GM13977 (cell line): Measurements from ENCODE around the gene CIITA.

Source experiments
- DNase-seq: peaks from one replicate; pipeline ENCODE4 v3.0.0; 2012; ENCODE audit warnings: low spot score
- in situ Hi-C: fragments of 300-500 bp; cut with MboI; formaldehyde crosslinking; loops from one replicate; pipeline ENCODE4 v1.12.0; 2022; ENCODE audit warnings: low sequenced_read_pairs, low pct_unique_long_range_greater_than_20kb, mixed read lengths, inconsistent platforms; ENCODE audit not compliant: unreplicated experiment
- TF ChIP-seq, protein P1 (sequence below): IDR thresholded peaks from 2 replicates; pipeline ENCODE4 v1.5.1; 2012; ENCODE audit warnings: mild to moderate bottlenecking, control low read depth; ENCODE audit not compliant: insufficient read depth; ENCODE audit errors: extremely low read depth, missing control alignments

Gene CIITA

GRCh38 chr16:10862438-10862837 lies 14.6 kb upstream of the CIITA start:
- DNase-seq, result no peak
- in situ Hi-C loops, result loop anchor here (10.0 kb wide), 1 partner anchor 48 kb away; the partner anchor contains the start of gene TVP23A
- TF ChIP-seq, protein P1, sequence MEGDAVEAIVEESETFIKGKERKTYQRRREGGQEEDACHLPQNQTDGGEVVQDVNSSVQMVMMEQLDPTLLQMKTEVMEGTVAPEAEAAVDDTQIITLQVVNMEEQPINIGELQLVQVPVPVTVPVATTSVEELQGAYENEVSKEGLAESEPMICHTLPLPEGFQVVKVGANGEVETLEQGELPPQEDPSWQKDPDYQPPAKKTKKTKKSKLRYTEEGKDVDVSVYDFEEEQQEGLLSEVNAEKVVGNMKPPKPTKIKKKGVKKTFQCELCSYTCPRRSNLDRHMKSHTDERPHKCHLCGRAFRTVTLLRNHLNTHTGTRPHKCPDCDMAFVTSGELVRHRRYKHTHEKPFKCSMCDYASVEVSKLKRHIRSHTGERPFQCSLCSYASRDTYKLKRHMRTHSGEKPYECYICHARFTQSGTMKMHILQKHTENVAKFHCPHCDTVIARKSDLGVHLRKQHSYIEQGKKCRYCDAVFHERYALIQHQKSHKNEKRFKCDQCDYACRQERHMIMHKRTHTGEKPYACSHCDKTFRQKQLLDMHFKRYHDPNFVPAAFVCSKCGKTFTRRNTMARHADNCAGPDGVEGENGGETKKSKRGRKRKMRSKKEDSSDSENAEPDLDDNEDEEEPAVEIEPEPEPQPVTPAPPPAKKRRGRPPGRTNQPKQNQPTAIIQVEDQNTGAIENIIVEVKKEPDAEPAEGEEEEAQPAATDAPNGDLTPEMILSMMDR, result no peak

- in situ Hi-C loops, result loop anchor here (10.0 kb wide), 1 partner anchor 51 kb away; the partner anchor contains the start of gene TVP23A
- TF ChIP-seq, protein P1, result no peak
- no peak for DNase-seq
Measured at GRCh38 chr16:10865991-10866966, 10.7 kb upstream of the CIITA start.

- TF ChIP-seq, protein P1, result no peak
- DNase-seq, result no peak
- in situ Hi-C loops, result loop anchor here (10.0 kb wide), 1 partner anchor 52 kb away; the partner anchor contains the start of gene TVP23A
Measured at GRCh38 chr16:10867199-10867598, 9.8 kb upstream of the CIITA start.

DNA sequence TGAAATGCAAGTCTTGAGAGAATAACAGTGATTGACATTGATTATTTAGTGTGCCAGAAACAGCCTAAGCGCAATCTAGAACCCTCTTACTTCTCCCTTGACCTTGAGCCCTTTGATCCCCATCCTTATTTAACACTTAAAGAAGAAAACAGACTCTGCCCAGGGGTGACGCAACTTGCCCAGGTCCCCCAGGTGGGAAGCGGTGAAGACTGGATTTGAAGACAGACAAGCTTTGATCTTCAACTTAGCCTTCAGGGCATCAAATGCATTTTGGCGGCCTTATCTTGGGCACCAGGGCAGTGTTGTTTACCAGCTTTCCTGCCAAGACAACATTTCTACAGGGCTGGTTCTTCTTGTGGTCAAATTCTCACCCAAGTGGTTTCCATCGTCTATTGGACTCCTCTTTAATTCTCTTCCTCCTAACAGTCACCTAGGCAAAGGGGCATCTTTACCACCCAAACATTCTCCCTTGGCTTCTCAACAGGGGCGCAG lies 8.9 kb upstream of the CIITA start:
- in situ Hi-C loops, result loop anchor here (10.0 kb wide), 1 partner anchor 53 kb away; the partner anchor contains the start of gene TVP23A
- no peak for DNase-seq
- TF ChIP-seq, protein P1, result no peak

DNA sequence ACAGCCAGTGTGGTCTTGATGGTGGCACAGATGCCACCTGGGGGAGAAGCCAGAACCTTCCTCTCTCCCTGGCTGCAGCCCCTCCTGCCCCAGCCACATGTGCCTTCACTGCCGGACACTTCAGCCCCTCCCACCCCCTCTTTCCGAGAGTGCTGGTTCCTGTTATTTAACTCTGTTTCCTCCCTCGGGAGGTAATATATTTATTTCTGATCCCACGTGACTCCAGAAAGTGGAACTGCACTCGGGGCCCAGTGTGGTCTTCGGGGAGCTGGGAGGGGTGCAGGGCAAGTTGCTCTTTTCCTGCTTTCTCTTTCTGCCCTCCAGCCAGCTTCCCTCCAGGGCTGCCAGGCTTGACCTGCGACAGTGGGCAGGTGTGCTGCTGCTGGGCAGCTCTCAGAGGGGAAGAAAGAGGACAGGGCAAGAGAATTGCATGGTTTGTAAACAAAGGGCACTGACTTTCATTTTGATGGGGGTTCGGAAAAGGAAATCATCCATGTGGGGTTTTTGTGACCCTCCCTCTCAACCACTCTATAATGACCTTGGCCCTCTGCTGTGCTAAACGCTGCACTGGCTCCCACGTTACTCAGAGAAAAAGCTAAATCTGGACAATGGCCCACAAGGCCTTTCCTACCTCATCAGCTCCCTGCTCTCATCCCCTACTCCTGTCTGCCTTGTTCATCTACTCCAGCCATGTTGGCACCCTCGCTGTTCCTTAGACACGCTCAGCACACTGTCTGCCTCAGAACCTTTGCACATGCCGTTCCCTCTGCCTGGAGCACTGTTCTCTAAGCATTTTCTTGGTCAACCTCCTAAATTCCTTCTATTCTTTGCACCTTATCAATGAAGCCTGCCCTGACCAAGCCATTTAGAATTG lies 8.2 kb upstream of the CIITA start:
- TF ChIP-seq, protein P1, result no peak
- peak; percentile 58 for DNase-seq
- in situ Hi-C loops, result loop anchor here (10.0 kb wide), 1 partner anchor 54 kb away; the partner anchor contains the start of gene TVP23A
